Astrocyte (in vitro differentiated cells and primary cell): ENCODE measurements around the gene MYH11.

Experiments
- CTCF ChIP-seq: IDR thresholded peaks from 2 replicates; pipeline ENCODE4 v1.5.1; 2011; ENCODE audit warnings: low read depth, mild to moderate bottlenecking, inconsistent platforms, low read length, moderate library complexity; ENCODE audit not compliant: insufficient read depth
- EZH2 ChIP-seq: IDR thresholded peaks from 2 replicates; pipeline ENCODE4 v1.6.1; 2012; ENCODE audit warnings: mild to moderate bottlenecking, low read length, inconsistent platforms; ENCODE audit not compliant: insufficient read depth

- TF ChIP-seq CTCF, result no peak
- TF ChIP-seq EZH2, result no peak
Measured at GRCh38 chr16:15746332-15746731, 110.5 kb downstream of the MYH11 start.
